GM19468 (cell line): Measurements from ENCODE around the gene MSI2.

ENCODE experiments used
- ATAC-seq: cut with Tn5 transposase; IDR thresholded peaks from one replicate; pipeline ENCODE4 v1.9.1; 2021; ENCODE audit warnings: mild to moderate bottlenecking, moderate library complexity, moderate number of reproducible peaks; ENCODE audit not compliant: unreplicated experiment; ENCODE audit errors: extremely low read depth

The MSI2 gene

DNA sequence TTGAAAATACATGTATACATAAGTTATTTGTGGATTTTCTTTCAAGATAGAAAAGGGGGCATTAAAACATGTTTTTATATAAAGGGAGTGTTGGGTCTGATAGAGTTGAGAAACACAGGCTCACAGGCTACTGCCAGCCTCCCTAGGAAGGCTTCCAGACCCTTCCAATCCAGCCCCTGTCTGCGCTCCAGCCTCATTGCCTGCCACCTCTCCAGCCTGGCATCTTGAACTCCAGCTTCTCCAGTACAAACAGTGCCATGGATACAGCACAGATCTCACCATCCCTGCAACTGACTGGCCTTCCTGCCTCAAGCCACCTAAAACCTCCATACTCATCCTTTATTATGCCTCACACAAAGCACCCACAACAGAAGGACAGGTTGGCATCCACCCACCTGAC lies 448.1 kb downstream of the MSI2 start:
- ATAC-seq, result no peak

- no peak for ATAC-seq
Measured at GRCh38 chr17:57705921-57706695, 449.8 kb downstream of the MSI2 start.

GRCh38 chr17:57706761-57707160 lies 450.4 kb downstream of the MSI2 start:
- no peak for ATAC-seq

DNA sequence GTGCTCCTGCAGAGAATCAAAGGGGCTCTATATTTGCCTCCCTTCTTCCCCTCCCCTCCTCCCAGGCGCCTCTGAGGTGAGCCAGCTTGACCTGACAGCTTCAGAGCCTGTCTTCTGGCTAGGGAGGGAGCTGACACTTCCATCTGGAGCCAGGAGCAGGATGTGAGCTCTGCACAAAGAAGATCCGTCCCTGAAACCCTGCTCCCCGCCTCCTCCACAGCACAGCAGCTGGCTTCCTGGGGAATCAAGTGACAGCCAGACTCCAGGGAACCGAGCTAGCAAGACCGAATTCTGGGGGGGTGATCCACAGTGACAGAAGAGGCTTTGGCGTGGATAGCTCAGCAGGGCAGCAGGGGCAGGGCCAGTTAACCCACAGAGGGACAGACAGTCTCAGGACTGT lies 451.6 kb downstream of the MSI2 start:
- no peak for ATAC-seq

DNA sequence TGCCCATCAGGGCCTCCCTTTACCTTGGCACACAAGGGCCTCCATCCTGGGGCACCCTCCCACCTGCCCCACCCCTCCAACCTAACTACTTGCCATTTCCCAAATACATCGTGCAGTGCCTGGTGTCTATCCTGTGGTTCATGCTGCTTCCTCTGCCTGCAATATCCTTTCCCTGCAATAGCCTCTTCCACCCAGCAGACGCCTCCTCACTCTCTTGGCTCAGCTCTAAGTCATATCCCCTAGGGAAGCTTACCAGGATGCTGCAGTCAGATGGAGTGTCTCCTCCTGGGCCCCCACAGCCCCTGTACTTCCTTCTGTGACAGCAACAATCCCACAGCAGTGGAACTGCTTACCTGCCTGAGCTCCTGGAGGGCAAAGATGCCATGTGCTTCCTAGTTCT lies 452.1 kb downstream of the MSI2 start:
- ATAC-seq, result no peak

- no peak for ATAC-seq
Measured at GRCh38 chr17:57713140-57713539, 456.8 kb downstream of the MSI2 start.

DNA sequence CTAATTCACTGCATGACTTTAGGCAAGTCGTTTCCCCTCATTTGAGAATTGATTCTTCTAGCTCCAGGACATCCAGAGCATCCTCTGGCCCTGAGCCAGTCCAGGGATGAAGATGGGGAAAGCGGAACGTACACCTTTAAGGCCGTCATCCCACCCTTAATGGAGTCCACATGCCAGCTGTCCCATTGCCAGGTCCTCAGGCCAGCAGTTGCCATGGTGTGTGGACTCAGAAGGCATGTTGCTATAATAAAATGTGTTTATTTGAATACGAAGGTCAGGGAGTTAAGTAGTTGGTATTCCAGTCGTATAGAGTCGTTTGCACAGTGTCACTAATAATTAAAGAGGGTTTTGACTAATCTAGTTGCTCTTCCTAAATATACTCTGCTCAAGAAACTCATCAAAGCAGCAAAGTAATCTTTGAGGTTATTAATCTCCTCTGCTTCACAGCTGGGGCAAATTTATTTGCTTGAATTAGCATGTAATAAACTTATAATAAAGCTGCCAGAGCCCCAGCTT lies 458.4 kb downstream of the MSI2 start:
- ATAC-seq, result no peak

- no peak for ATAC-seq
Measured at GRCh38 chr17:57715981-57716380, 459.7 kb downstream of the MSI2 start.

DNA sequence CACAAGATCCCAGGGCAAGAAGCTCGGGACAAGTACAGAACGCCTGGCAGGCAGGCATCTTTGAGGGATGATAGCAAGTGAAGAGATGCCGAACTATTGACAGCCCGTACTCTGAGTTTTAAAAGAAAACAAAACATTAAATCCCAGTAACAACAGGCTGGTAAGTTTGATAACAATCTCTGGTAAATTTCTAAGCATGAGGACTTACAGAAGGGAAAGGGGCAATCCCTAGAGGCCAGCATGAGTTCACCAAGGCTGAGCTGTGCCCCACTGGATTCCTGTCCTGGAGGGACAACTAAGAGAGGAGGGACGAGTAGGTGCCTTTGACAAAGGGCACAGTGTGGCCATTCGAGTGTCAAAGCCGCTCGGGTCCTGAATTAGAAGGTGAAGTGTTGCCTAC lies 462.6 kb downstream of the MSI2 start:
- no peak for ATAC-seq

DNA sequence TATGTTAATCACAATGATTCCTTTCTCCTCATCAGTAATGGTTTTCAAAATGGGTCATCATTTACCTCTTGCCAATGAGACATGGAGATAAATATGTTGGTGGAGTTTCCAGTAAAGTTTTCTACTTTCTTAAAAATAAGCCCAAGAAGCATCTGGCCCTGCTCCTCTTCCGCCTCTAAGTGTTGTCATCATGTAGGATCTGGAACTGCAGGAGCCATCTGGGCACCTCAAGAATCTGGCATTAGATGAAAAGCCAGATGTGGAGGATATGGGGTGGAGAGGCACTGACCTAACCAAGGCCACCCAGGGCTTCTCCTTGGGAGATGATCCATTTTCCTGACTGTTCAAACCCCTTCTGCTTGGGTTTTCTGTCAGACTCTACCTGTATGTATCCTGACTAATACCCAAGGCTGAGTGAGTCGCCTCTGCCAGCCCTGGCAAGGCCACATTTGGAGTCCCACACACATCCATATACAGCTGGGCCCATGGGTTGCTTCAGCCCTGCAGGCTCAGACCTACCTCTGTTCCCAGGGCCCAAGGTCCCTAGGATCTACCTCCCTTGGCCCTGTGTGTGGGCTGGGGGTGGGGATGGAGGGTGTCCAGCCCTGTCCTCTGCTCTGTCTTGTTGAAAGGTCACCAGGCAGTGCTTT lies 464.2 kb downstream of the MSI2 start:
- no peak for ATAC-seq

- no peak for ATAC-seq
Measured at GRCh38 chr17:57721967-57722703, 465.8 kb downstream of the MSI2 start.

GRCh38 chr17:57722704-57723043 lies 466.4 kb downstream of the MSI2 start:
- no peak for ATAC-seq

DNA sequence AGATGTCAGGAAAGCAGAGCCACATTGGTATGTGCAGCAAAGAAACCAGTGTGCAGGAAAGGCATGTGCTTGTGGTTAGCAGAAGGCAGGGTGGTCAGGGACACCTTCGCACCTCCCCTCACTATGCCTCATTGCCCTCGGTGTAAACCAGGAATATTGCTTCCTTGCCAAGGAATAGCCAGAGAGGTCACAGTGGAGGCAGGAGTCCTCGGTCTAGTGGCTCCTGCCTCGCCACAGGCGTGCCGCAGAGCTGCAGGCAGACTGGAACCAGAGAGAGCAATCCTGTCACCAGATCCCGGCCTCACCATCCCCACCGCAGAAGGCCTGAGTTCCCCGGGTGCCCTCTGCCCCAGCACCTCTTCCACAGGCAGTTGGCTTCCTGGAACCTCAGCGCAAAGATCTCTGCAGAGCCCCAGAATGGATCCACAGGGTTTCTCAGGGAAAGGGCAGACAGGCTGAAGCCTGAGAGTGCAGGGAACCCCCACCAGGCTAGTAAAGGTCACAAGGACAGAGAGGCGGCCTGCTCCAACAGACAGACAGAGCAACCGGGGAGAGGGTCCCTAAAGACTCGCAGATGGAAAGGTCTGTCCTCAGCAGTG lies 467.2 kb downstream of the MSI2 start:
- ATAC-seq, result no peak

DNA sequence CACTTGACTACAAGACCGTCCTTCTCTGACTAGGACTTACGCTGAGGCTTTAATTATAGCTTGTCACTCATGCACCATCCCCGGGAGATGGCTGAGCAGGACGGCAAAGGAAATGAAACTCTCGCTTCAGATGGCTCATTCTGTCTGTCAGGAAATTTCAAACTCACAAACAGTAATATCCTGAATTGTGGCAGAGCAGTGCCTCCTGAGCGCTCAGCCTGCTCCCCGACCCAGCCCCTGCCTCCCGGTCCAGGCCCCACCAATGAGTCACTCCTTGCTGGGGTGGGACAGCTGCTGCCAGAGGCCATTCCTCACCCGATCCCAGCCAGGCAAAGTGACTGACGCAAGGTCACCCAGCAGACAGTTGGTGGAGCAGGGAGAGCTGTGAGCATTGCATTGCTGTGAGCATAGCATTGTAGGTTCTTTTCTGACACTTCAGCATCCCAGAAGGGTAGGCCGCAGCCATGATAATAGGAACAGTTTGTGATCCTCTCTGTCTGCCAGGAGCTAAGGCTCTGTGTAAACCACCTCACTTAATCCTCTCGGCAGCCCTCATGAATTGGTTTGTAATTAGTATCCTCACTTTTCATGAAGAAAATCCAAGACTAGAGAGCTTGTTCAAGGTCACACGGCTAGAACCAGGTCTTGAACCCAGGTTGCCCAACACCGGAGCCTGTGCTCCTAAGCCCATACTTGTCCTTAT lies 467.9 kb downstream of the MSI2 start:
- ATAC-seq, result peak; percentile 83

DNA sequence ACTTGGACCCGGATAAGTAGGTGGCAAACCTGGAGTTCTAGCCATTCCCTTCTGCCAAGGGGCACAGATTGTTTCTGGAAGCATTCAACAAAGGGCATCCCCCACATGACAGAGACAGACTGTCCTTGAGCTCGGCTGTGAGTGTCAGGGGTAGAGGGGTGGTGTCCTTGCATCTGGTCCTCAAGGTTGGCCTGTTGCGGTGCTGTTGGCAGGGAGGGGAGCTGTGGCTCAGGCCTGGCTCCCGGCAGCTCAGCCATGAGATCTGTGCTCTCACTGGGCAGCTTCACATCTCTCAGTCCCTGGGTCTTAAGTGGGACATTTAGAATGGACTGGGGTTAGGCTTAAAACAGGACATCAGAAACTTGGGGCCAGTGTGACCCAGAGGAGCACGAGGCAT lies 468.4 kb downstream of the MSI2 start:
- no peak for ATAC-seq

DNA sequence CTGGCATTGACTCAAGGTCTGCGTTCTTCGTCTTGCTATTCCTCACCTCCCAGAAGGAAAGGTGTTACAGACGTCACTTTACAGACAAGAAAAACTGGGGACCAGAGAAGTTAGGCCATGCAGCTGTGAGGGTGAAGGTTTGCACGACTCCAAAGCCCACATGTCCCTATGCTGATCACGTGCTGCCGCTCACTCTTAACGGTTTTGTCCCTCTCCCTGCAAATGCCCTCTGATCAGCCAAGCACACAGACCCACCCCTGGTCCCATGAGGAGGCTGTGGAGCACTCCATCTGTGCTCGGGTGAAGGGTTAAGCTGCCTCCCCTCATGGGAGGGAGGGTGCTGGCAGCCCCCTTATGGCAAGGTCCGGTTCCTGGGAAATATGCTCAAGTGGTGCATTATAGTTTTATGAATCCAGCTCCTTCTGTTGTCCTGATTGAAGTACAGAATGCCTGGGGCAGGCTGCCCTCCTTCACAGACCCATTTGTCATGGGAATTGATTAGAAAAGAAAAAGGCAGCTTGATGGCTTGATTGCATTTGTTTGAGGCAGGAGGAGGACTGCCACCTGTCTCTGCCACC lies 470.0 kb downstream of the MSI2 start:
- no peak for ATAC-seq

GRCh38 chr17:57726838-57727237 lies 470.5 kb downstream of the MSI2 start:
- ATAC-seq, result no peak

- ATAC-seq, result no peak
Measured at GRCh38 chr17:57727630-57728175, 471.4 kb downstream of the MSI2 start.

GRCh38 chr17:57730026-57730701 lies 473.8 kb downstream of the MSI2 start:
- no peak for ATAC-seq
